ENCODE data around the gene SUN5.
"Not testable (repeated sequence)": the region's sequence is repeated elsewhere in the genome, so short reads cannot be mapped to it uniquely, and the experiment has no call there.

The SUN5 gene

GRCh38 chr20:33004141-33004751 lies at the start of gene SUN5:
Gene SUN5 (minus strand): TSS chr20:33004433. CDS start chr20:33004340, 93 bp downstream.
- Histone ChIP-seq H3K9ac (ENCODE audit: low read depth in 1 of 2, low read length in 2 of 2) (no peak within 1 kb of the TSS), H3K27ac (ENCODE audit: low read depth in 2 of 2, low read length in 2 of 2) (no peak within 1 kb of the TSS), H3K9me3 (ENCODE audit: control insufficient read depth in 2 of 2, low read length in 2 of 2) (no peaks in the 10 kb centered on the region), H3K4me3 (ENCODE audit: low read length in 2 of 2) (no peak within 1 kb of the TSS), H3K36me3 (ENCODE audit: control insufficient read depth in 2 of 2, insufficient read depth in 2 of 2, low read length in 2 of 2) (no peaks in the 10 kb centered on the region), H3K27me3 (ENCODE audit: control insufficient read depth in 2 of 2, insufficient read depth in 2 of 2, low read length in 2 of 2) (no peaks in the 10 kb centered on the region), H3K4me1 (ENCODE audit: control insufficient read depth in 2 of 2, insufficient read depth in 2 of 2, low read length in 2 of 2) (peaks cover 0 to 4% of the 10 kb centered on the region in 2 donors)

GRCh38 chr20:33053291-33054106 lies 49.3 kb upstream of the SUN5 start, which contains the start of gene BPIFB3:
Gene BPIFB3 (plus strand): TSS chr20:33053903. CDS start chr20:33055436, 1,533 bp downstream.
- H3K9me3 ChIP-seq (ENCODE audit: control insufficient read depth in 2 of 2, low read length in 2 of 2): no peaks in the 10 kb centered on the region
- no peaks in the 10 kb centered on the region for H3K36me3 ChIP-seq (ENCODE audit: control insufficient read depth in 2 of 2, insufficient read depth in 2 of 2, low read length in 2 of 2)
- H3K4me1 ChIP-seq (ENCODE audit: control insufficient read depth in 2 of 2, insufficient read depth in 2 of 2, low read length in 2 of 2): no peaks in the 10 kb centered on the region
- no peak within 1 kb of the TSS for H3K4me3 ChIP-seq (ENCODE audit: low read length in 2 of 2)
- no peak within 1 kb of the TSS for H3K9ac ChIP-seq (ENCODE audit: low read depth in 1 of 2, low read length in 2 of 2)
- H3K27ac ChIP-seq (ENCODE audit: low read depth in 2 of 2, low read length in 2 of 2): no peak within 1 kb of the TSS
- no peaks in the 10 kb centered on the region for H3K27me3 ChIP-seq (ENCODE audit: control insufficient read depth in 2 of 2, insufficient read depth in 2 of 2, low read length in 2 of 2)

GRCh38 chr20:33051333-33051732 lies 47.1 kb upstream of the SUN5 start:
- Histone ChIP-seq H3K36me3 (ENCODE audit: control insufficient read depth in 2 of 2, insufficient read depth in 2 of 2, low read length in 2 of 2) (no peaks in the 10 kb centered on the region), H3K27me3 (ENCODE audit: control insufficient read depth in 2 of 2, insufficient read depth in 2 of 2, low read length in 2 of 2) (no peaks in the 10 kb centered on the region), H3K4me1 (ENCODE audit: control insufficient read depth in 2 of 2, insufficient read depth in 2 of 2, low read length in 2 of 2) (no peaks in the 10 kb centered on the region), H3K27ac (ENCODE audit: low read depth in 2 of 2, low read length in 2 of 2) (no peak overlapping the region), H3K9ac (ENCODE audit: low read depth in 1 of 2, low read length in 2 of 2) (no peak overlapping the region), H3K4me3 (ENCODE audit: low read length in 2 of 2) (no peak overlapping the region), H3K9me3 (ENCODE audit: control insufficient read depth in 2 of 2, low read length in 2 of 2) (no peaks in the 10 kb centered on the region)

GRCh38 chr20:33046412-33046811 lies 42.2 kb upstream of the SUN5 start:
- Histone ChIP-seq H3K4me3 (ENCODE audit: low read length in 2 of 2) (no peak overlapping the region), H3K27me3 (ENCODE audit: control insufficient read depth in 2 of 2, insufficient read depth in 2 of 2, low read length in 2 of 2) (no peaks in the 10 kb centered on the region), H3K27ac (ENCODE audit: low read depth in 2 of 2, low read length in 2 of 2) (no peak overlapping the region), H3K4me1 (ENCODE audit: control insufficient read depth in 2 of 2, insufficient read depth in 2 of 2, low read length in 2 of 2) (no peaks in the 10 kb centered on the region), H3K9ac (ENCODE audit: low read depth in 1 of 2, low read length in 2 of 2) (no peak overlapping the region), H3K9me3 (ENCODE audit: control insufficient read depth in 2 of 2, low read length in 2 of 2) (no peaks in the 10 kb centered on the region), H3K36me3 (ENCODE audit: control insufficient read depth in 2 of 2, insufficient read depth in 2 of 2, low read length in 2 of 2) (no peaks in the 10 kb centered on the region)

- H3K4me1 ChIP-seq (ENCODE audit: control insufficient read depth in 2 of 2, insufficient read depth in 2 of 2, low read length in 2 of 2); H3K9me3 ChIP-seq (ENCODE audit: control insufficient read depth in 2 of 2, low read length in 2 of 2); H3K27ac ChIP-seq (ENCODE audit: low read depth in 2 of 2, low read length in 2 of 2); H3K36me3 ChIP-seq (ENCODE audit: control insufficient read depth in 2 of 2, insufficient read depth in 2 of 2, low read length in 2 of 2); H3K4me3 ChIP-seq (ENCODE audit: low read length in 2 of 2); H3K27me3 ChIP-seq (ENCODE audit: control insufficient read depth in 2 of 2, insufficient read depth in 2 of 2, low read length in 2 of 2); H3K9ac ChIP-seq (ENCODE audit: low read depth in 1 of 2, low read length in 2 of 2): not testable (repeated sequence)
These were observed 41.0 kb upstream of the SUN5 start for GRCh38 chr20:33045129-33045721.

GRCh38 chr20:33043731-33044181 lies 39.5 kb upstream of the SUN5 start:
- Histone ChIP-seq H3K4me1 (ENCODE audit: control insufficient read depth in 2 of 2, insufficient read depth in 2 of 2, low read length in 2 of 2) (no peaks in the 10 kb centered on the region), H3K36me3 (ENCODE audit: control insufficient read depth in 2 of 2, insufficient read depth in 2 of 2, low read length in 2 of 2) (no peaks in the 10 kb centered on the region), H3K9ac (ENCODE audit: low read depth in 1 of 2, low read length in 2 of 2) (no peak overlapping the region), H3K4me3 (ENCODE audit: low read length in 2 of 2) (no peak overlapping the region), H3K9me3 (ENCODE audit: control insufficient read depth in 2 of 2, low read length in 2 of 2) (no peaks in the 10 kb centered on the region), H3K27ac (ENCODE audit: low read depth in 2 of 2, low read length in 2 of 2) (no peak overlapping the region), H3K27me3 (ENCODE audit: control insufficient read depth in 2 of 2, insufficient read depth in 2 of 2, low read length in 2 of 2) (no peaks in the 10 kb centered on the region)

GRCh38 chr20:33042983-33043730 lies 38.9 kb upstream of the SUN5 start:
- Histone ChIP-seq H3K36me3 (ENCODE audit: control insufficient read depth in 2 of 2, insufficient read depth in 2 of 2, low read length in 2 of 2) (no peaks in the 10 kb centered on the region), H3K4me3 (ENCODE audit: low read length in 2 of 2) (no peak overlapping the region), H3K9me3 (ENCODE audit: control insufficient read depth in 2 of 2, low read length in 2 of 2) (no peaks in the 10 kb centered on the region), H3K9ac (ENCODE audit: low read depth in 1 of 2, low read length in 2 of 2) (no peak overlapping the region), H3K27ac (ENCODE audit: low read depth in 2 of 2, low read length in 2 of 2) (no peak overlapping the region), H3K27me3 (ENCODE audit: control insufficient read depth in 2 of 2, insufficient read depth in 2 of 2, low read length in 2 of 2) (no peaks in the 10 kb centered on the region), H3K4me1 (ENCODE audit: control insufficient read depth in 2 of 2, insufficient read depth in 2 of 2, low read length in 2 of 2) (no peaks in the 10 kb centered on the region)

- no peak overlapping the region for H3K27ac ChIP-seq (ENCODE audit: low read depth in 2 of 2, low read length in 2 of 2)
- no peak overlapping the region for H3K4me3 ChIP-seq (ENCODE audit: low read length in 2 of 2)
- H3K36me3 ChIP-seq (ENCODE audit: control insufficient read depth in 2 of 2, insufficient read depth in 2 of 2, low read length in 2 of 2): no peaks in the 10 kb centered on the region
- no peaks in the 10 kb centered on the region for H3K9me3 ChIP-seq (ENCODE audit: control insufficient read depth in 2 of 2, low read length in 2 of 2)
- H3K27me3 ChIP-seq (ENCODE audit: control insufficient read depth in 2 of 2, insufficient read depth in 2 of 2, low read length in 2 of 2): no peaks in the 10 kb centered on the region
- H3K4me1 ChIP-seq (ENCODE audit: control insufficient read depth in 2 of 2, insufficient read depth in 2 of 2, low read length in 2 of 2): no peaks in the 10 kb centered on the region
- no peak overlapping the region for H3K9ac ChIP-seq (ENCODE audit: low read depth in 1 of 2, low read length in 2 of 2)
These were observed 38.2 kb upstream of the SUN5 start for GRCh38 chr20:33042430-33042829.

- Histone ChIP-seq H3K27ac (ENCODE audit: low read depth in 2 of 2, low read length in 2 of 2) (no peak overlapping the region), H3K4me1 (ENCODE audit: control insufficient read depth in 2 of 2, insufficient read depth in 2 of 2, low read length in 2 of 2) (no peaks in the 10 kb centered on the region), H3K9ac (ENCODE audit: low read depth in 1 of 2, low read length in 2 of 2) (no peak overlapping the region), H3K27me3 (ENCODE audit: control insufficient read depth in 2 of 2, insufficient read depth in 2 of 2, low read length in 2 of 2) (no peaks in the 10 kb centered on the region), H3K4me3 (ENCODE audit: low read length in 2 of 2) (no peak overlapping the region), H3K36me3 (ENCODE audit: control insufficient read depth in 2 of 2, insufficient read depth in 2 of 2, low read length in 2 of 2) (no peaks in the 10 kb centered on the region), H3K9me3 (ENCODE audit: control insufficient read depth in 2 of 2, low read length in 2 of 2) (no peaks in the 10 kb centered on the region)
These were observed 34.0 kb upstream of the SUN5 start for GRCh38 chr20:33038243-33038642.

GRCh38 chr20:33037456-33037855 lies 33.2 kb upstream of the SUN5 start:
- H3K9me3 ChIP-seq (ENCODE audit: control insufficient read depth in 2 of 2, low read length in 2 of 2): no peaks in the 10 kb centered on the region
- no peaks in the 10 kb centered on the region for H3K27me3 ChIP-seq (ENCODE audit: control insufficient read depth in 2 of 2, insufficient read depth in 2 of 2, low read length in 2 of 2)
- H3K9ac ChIP-seq (ENCODE audit: low read depth in 1 of 2, low read length in 2 of 2): no peak overlapping the region
- H3K27ac ChIP-seq (ENCODE audit: low read depth in 2 of 2, low read length in 2 of 2): no peak overlapping the region
- no peaks in the 10 kb centered on the region for H3K4me1 ChIP-seq (ENCODE audit: control insufficient read depth in 2 of 2, insufficient read depth in 2 of 2, low read length in 2 of 2)
- no peaks in the 10 kb centered on the region for H3K36me3 ChIP-seq (ENCODE audit: control insufficient read depth in 2 of 2, insufficient read depth in 2 of 2, low read length in 2 of 2)
- H3K4me3 ChIP-seq (ENCODE audit: low read length in 2 of 2): no peak overlapping the region
